Astrocyte (in vitro differentiated cells and primary cell): ENCODE measurements around the gene PDS5A.

ENCODE experiments used
- CTCF ChIP-seq: IDR thresholded peaks from 2 replicates; pipeline ENCODE4 v1.5.1; 2011; ENCODE audit warnings: low read depth, mild to moderate bottlenecking, inconsistent platforms, low read length, moderate library complexity; ENCODE audit not compliant: insufficient read depth
- EZH2 ChIP-seq: IDR thresholded peaks from 2 replicates; pipeline ENCODE4 v1.6.1; 2012; ENCODE audit warnings: mild to moderate bottlenecking, low read length, inconsistent platforms; ENCODE audit not compliant: insufficient read depth

- TF ChIP-seq CTCF, result no peak
- TF ChIP-seq EZH2, result no peak
These were observed 16.3 kb downstream of the PDS5A start for GRCh38 chr4:39961311-39961877.
